HepG2 (cell line): ENCODE measurements around the gene VCL. TPM values are rescaled to one million over a fixed set of nuclear protein-coding genes. Genes with fewer than 3 reads are reported as not detected.

Experiments used
- ATAC-seq: fragments of 200-7000 bp; cut with Tn5 transposase; 3 replicates; pipeline ENCODE4 v1.9.1; 2020; ENCODE audit warnings: mild to moderate bottlenecking, moderate library complexity
- BruUV-seq: library from RNA; stranded (reverse); fragments of 400-500 nt; replicated peaks from 2 replicates; lab custom pipeline; 2021; lab: Mats Ljungman, UMichigan
- CTCF ChIA-PET: fragments of 300-600 bp; formaldehyde crosslinking; extraction: SDS; loops from one replicate; lab custom pipeline; 2021; ENCODE audit warnings: low total read pairs, inconsistent platforms, low intra/inter-chr PET ratio; lab: Yijun Ruan, JAX
- POLR2A ChIA-PET: fragments of 350-600 bp; sonication (Branson Sonifier 250); formaldehyde crosslinking; loops from one replicate; lab custom pipeline; 2020; ENCODE audit warnings: antibody characterized with exemption, inconsistent platforms; lab: Yijun Ruan, JAX
- DNase-seq: peaks from one replicate; pipeline ENCODE4 v3.0.0-alpha.2; 2015; ENCODE audit warnings: low spot score
- FAIRE-seq: peaks from 3 replicates; lab custom pipeline; 2011; peaks lifted over from hg19 to GRCh38; lab: Jason Lieb, UNC
- H2AFZ ChIP-seq: one replicate; pipeline ENCODE4 v1.6.1; 2011; ENCODE audit warnings: low read length, inconsistent platforms
- H3K27ac ChIP-seq: fragments of 300-600 bp; 3 replicates; pipeline ENCODE4 v1.8.0; 2011; ENCODE audit warnings: mixed run types, mild to moderate bottlenecking, mixed read lengths, low read length, inconsistent platforms; ENCODE audit not compliant: insufficient read depth; ENCODE audit errors: extremely low read length
- H3K27me3 ChIP-seq, 2 experiments: fragments of 200-600 bp in 1 of 2; 2 replicates in 1 of 2; 3 replicates in 1 of 2; pipeline versions ENCODE4 v1.6.0 to v1.8.0; 2011; ENCODE audit warnings: low read length in 2 of 2, mild to moderate bottlenecking in 2 of 2, moderate library complexity in 2 of 2, inconsistent platforms in 1 of 2; ENCODE audit not compliant: insufficient read depth in 2 of 2, control insufficient read depth in 1 of 2
- H3K36me3 ChIP-seq, 2 experiments: fragments of 200-600 bp in 1 of 2; replicated peaks in 1 of 2; 2 replicates in 1 of 2; 3 replicates in 1 of 2; pipeline versions ENCODE4 v1.5.1 to v1.8.0; 2011; ENCODE audit warnings: low read length in 2 of 2, inconsistent platforms in 1 of 2; ENCODE audit not compliant: insufficient read depth in 2 of 2, control insufficient read depth in 1 of 2
- H3K4me1 ChIP-seq: 2 replicates; pipeline ENCODE4 v1.5.1; 2012; ENCODE audit warnings: low read length, inconsistent platforms; ENCODE audit not compliant: insufficient read depth
- H3K4me2 ChIP-seq: 2 replicates; pipeline ENCODE4 v1.6.0; 2011; ENCODE audit warnings: low read depth, low read length, inconsistent platforms
- H3K4me3 ChIP-seq, 3 experiments: fragments of 200-600 bp in 1 of 3; sonication (generic), shearing (Covaris generic) in 1 of 3; replicated peaks in 1 of 3; 2 replicates each; pipeline ENCODE4 v1.5.1; 2011 to 2016; ENCODE audit warnings: low read length in 3 of 3, inconsistent platforms in 2 of 3, low read depth in 2 of 3, mild to moderate bottlenecking in 2 of 3, control low read depth in 1 of 3, mixed read lengths in 1 of 3; ENCODE audit not compliant: insufficient read depth in 1 of 3
- H3K79me2 ChIP-seq: one replicate; pipeline ENCODE4 v1.6.1; 2011; ENCODE audit warnings: low read length, inconsistent platforms; ENCODE audit not compliant: insufficient read depth
- H3K9ac ChIP-seq: 2 replicates; pipeline ENCODE4 v1.6.0; 2011; ENCODE audit warnings: mild to moderate bottlenecking, low read depth, low read length, inconsistent platforms; ENCODE audit not compliant: insufficient read depth
- H3K9me3 ChIP-seq: 2 replicates; pipeline ENCODE4 v1.5.1; 2012; ENCODE audit warnings: mild to moderate bottlenecking, low read length
- H4K20me1 ChIP-seq: 2 replicates; pipeline ENCODE4 v1.6.0; 2011; ENCODE audit warnings: inconsistent platforms, mild to moderate bottlenecking, low read length, moderate library complexity; ENCODE audit not compliant: insufficient read depth
- AGO2 ChIP-seq: fragments of 200-400 bp; formaldehyde crosslinking; optimal IDR thresholded peaks from 2 replicates; pipeline ENCODE3; 2017; ENCODE audit warnings: mild to moderate bottlenecking, low read depth, low read length, moderate library complexity
- HIVEP1 ChIP-seq: sonication (generic); formaldehyde crosslinking; IDR thresholded peaks from 2 replicates; pipeline ENCODE4 v1.4.0; 2020; ENCODE audit warnings: mild to moderate bottlenecking, missing genetic modification reagents
- PITX1 ChIP-seq: sonication (generic); formaldehyde crosslinking; IDR thresholded peaks from 2 replicates; pipeline ENCODE4 v1.5.1; 2020; ENCODE audit warnings: mild to moderate bottlenecking, missing genetic modification reagents
- RXRA ChIP-seq: sonication (generic); formaldehyde crosslinking; IDR thresholded peaks from 2 replicates; pipeline ENCODE4 v1.5.1; 2020; ENCODE audit warnings: missing genetic modification reagents
- SAFB2 ChIP-seq: sonication (generic); formaldehyde crosslinking; IDR thresholded peaks from 2 replicates; pipeline ENCODE4 v1.5.1; 2020; ENCODE audit warnings: missing genetic modification reagents, low read depth, mild to moderate bottlenecking, borderline replicate concordance
- SOX6 ChIP-seq, 2 experiments: fragments of 450-650 bp in 1 of 2; sonication (generic) in 1 of 2; formaldehyde crosslinking in 1 of 2; IDR thresholded peaks; 2 replicates each; pipeline versions ENCODE4 v1.4.0 to v1.6.1; 2017 to 2020; ENCODE audit warnings: antibody characterized with exemption in 1 of 2, mild to moderate bottlenecking in 1 of 2, missing genetic modification reagents in 1 of 2
- XRCC5 ChIP-seq: fragments of 200-400 bp; formaldehyde crosslinking; optimal IDR thresholded peaks from 2 replicates; pipeline ENCODE3; 2017; ENCODE audit warnings: mild to moderate bottlenecking, low read length
- ZEB1 ChIP-seq: IDR thresholded peaks from 2 replicates; pipeline ENCODE4 v1.6.1; 2012; ENCODE audit warnings: mild to moderate bottlenecking, low read depth, inconsistent platforms; ENCODE audit not compliant: insufficient replicate concordance
- ZFP41 ChIP-seq: sonication (generic); formaldehyde crosslinking; IDR thresholded peaks from 2 replicates; pipeline ENCODE4 v1.4.0; 2020; ENCODE audit warnings: mild to moderate bottlenecking, missing genetic modification reagents, borderline replicate concordance
- ZFX ChIP-seq: sonication (generic); formaldehyde crosslinking; IDR thresholded peaks from 2 replicates; pipeline ENCODE4 v1.4.0; 2020; ENCODE audit warnings: mild to moderate bottlenecking, low read depth, missing genetic modification reagents, moderate library complexity
- ZNF687 ChIP-seq: sonication (generic); formaldehyde crosslinking; IDR thresholded peaks from 2 replicates; pipeline ENCODE4 v1.5.1; 2020; ENCODE audit warnings: mild to moderate bottlenecking, missing genetic modification reagents, moderate library complexity
- ZNF691 ChIP-seq: sonication (generic); formaldehyde crosslinking; IDR thresholded peaks from 2 replicates; pipeline ENCODE4 v1.4.0; 2020; ENCODE audit warnings: missing genetic modification reagents, low read depth, mild to moderate bottlenecking, borderline replicate concordance
- ZNF883 ChIP-seq: sonication (generic); formaldehyde crosslinking; IDR thresholded peaks from 2 replicates; pipeline ENCODE4 v1.5.1; 2020; ENCODE audit warnings: mild to moderate bottlenecking, missing genetic modification reagents; ENCODE audit errors: not compliant biosample characterization
- ZZZ3 ChIP-seq: sonication (generic); formaldehyde crosslinking; IDR thresholded peaks from 2 replicates; pipeline ENCODE4 v1.4.0; 2020; ENCODE audit warnings: missing genetic modification reagents, mild to moderate bottlenecking, borderline replicate concordance
- WGBS: methylation state at CpG from one replicate; pipeline ENCODE4 v1.1.6; 2017; ENCODE audit warnings: low lambda C conversion rate; 5-methylcytosine and 5-hydroxymethylcytosine counted together
- in situ Hi-C: cut with HindIII; loops from 2 replicates; pipeline ENCODE4 v1.10.0; 2017; ENCODE audit warnings: low pct_unique_long_range_greater_than_20kb; ENCODE audit not compliant: extremely low pct_ligation_motif_present
- intact Hi-C: fragments of 100-400 bp; cut with micrococcal nuclease; formaldehyde crosslinking; loops from one replicate; pipeline ENCODE4 v1.10.0; 2022; ENCODE audit not compliant: unreplicated experiment
- polyA plus RNA-seq, 8 experiments: library from polyadenylated mRNA; depleted of rRNA in 3 of 8; stranded (reverse) in 7 of 8; unstranded in 1 of 8; fragments of >200 nt; fragmentation: Illumina TruSeq in 4 of 8; extraction: Trizol in 4 of 8; gene quantifications; 2 replicates each; pipeline versions ENCODE4 v1.2.1 to v1.2.3, GENCODE V29; 2011 to 2016; ENCODE audit warnings: low read depth in 4 of 8, missing spikeins in 1 of 8, mixed read lengths in 1 of 8; ENCODE audit not compliant: insufficient read depth in 1 of 8
- total RNA-seq, 5 experiments: library from RNA; depleted of rRNA; stranded (reverse); fragments of >200 nt; fragmentation: Illumina TruSeq; extraction: Trizol; gene quantifications; 2 replicates each; pipeline ENCODE4 v1.2.3, GENCODE V29; 2016; ENCODE audit warnings: low read depth in 1 of 5
- TF ChIP-seq, protein P1 (sequence below): sonication (generic); formaldehyde crosslinking; IDR thresholded peaks from 2 replicates; pipeline ENCODE4 v1.5.0; 2020; ENCODE audit warnings: mild to moderate bottlenecking, missing genetic modification reagents, moderate library complexity

The VCL gene
- total and polyA plus RNA-seq, 2 of the 13 experiments (the other 11 are each of a cell fraction or from before 2014, with no cell fraction given): 17.3 to 26.9 TPM

DNA sequence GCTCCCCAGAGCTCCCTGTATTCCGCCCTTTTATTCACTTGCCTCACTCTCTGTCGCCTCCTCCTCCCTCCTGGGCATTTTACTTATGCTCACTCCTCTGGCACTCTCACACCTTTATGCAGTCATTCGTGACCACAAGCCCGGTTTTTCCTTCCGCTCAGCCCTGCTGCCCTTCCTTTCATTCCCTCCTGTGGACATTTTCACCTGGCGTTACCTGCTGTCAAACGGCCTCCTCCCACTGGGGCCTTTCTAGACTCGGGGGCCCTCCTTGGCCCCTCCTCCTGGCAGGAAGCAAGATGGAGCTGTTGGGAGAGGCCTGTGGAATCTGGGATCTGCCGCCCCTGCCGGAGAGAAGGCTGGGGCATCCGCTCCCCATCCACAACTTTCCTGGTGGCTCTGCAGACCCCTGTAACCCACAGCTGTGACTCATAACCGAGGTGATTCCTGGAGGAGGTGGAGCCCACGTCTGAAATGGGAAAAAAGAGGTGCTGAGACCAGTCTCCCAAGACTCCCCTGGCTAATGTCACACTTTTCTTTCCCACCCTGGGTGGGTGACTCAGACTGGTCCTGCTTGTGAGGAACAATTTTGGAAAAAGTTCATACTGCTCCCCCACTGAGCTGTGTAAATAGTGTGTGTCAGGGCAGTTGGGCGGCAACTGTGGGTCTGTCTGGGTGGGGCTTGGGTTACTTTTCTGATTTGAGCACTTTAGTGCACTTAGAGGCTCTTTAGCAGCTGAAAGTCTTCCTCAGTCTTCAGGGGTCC lies 1.2 kb downstream of the VCL start:
- H3K4me2 ChIP-seq: peak overlapping the region; percentile 92
- ATAC-seq: peak; percentile 24
- no peaks in the 10 kb centered on the region for H3K9me3 ChIP-seq
- POLR2A ChIA-PET: interaction anchor here (0.6 to 1.5 kb wide), 4 partner anchors 14 to 159 kb away, joined by 3 to 6 read pairs (median 4); no protein-coding TSS in a partner anchor
- no peaks in the 10 kb centered on the region for H3K36me3 ChIP-seq
- peak overlapping the region; percentile 97 for H3K9ac ChIP-seq
- intact Hi-C loops (no loop called here), in situ Hi-C loops (no loop called here)
- no peaks in the 10 kb centered on the region; a peak in 1 of 5 replicates for H3K27me3 ChIP-seq
- 6% methylated on average over 12 of the region's 14 CpGs for WGBS
- H3K79me2 ChIP-seq: peaks cover 22% of the 10 kb centered on the region
- peak; percentile 8 for FAIRE-seq
- H4K20me1 ChIP-seq: no peaks in the 10 kb centered on the region; the same call in 1 of the 2 replicates
- peaks cover 37% of the 10 kb centered on the region for H3K4me1 ChIP-seq
- peak overlapping the region; percentile 90 to 95 (median 92) for H3K4me3 ChIP-seq
- peak overlapping the region; percentile 90 for H3K27ac ChIP-seq
- BruUV-seq: no TSS peak
- DNase-seq: peak; percentile 27
- CTCF ChIA-PET: interaction anchor here (1.1 kb wide), 1 partner anchor 42 kb away, joined by 3 read pairs; no protein-coding TSS in a partner anchor
- H2AFZ ChIP-seq: no peak overlapping the region
- TF ChIP-seq PITX1 (CRISPR knock-in tag) (peak; percentile 36; the same call in 1 of the 2 replicates), ZNF691 (CRISPR knock-in tag) (0 out of 2 replicates have a peak, but pooled peaks have one; percentile 43), ZZZ3 (0 out of 2 replicates have a peak, but pooled peaks have one; percentile 38), HIVEP1 (CRISPR knock-in tag) (no peak), SOX6 (IDR thresholded peaks at IDR 0.05) (no peak), SOX6 (CRISPR knock-in tag; IDR thresholded peaks at IDR 0.05) (0 out of 2 replicates have a peak, but pooled peaks have one; percentile 14), XRCC5 (peak; percentile 34), ZNF687 (peak; percentile 36), ZFX (CRISPR knock-in tag) (peak; percentile 47), RXRA (0 out of 2 replicates have a peak, but pooled peaks have one; percentile 21), ZFP41 (CRISPR knock-in tag) (no peak), AGO2 (no peak), ZNF883 (CRISPR knock-in tag) (peak; percentile 22), SAFB2 (no peak), ZEB1 (peak; percentile 48)
- TF ChIP-seq, protein P1, sequence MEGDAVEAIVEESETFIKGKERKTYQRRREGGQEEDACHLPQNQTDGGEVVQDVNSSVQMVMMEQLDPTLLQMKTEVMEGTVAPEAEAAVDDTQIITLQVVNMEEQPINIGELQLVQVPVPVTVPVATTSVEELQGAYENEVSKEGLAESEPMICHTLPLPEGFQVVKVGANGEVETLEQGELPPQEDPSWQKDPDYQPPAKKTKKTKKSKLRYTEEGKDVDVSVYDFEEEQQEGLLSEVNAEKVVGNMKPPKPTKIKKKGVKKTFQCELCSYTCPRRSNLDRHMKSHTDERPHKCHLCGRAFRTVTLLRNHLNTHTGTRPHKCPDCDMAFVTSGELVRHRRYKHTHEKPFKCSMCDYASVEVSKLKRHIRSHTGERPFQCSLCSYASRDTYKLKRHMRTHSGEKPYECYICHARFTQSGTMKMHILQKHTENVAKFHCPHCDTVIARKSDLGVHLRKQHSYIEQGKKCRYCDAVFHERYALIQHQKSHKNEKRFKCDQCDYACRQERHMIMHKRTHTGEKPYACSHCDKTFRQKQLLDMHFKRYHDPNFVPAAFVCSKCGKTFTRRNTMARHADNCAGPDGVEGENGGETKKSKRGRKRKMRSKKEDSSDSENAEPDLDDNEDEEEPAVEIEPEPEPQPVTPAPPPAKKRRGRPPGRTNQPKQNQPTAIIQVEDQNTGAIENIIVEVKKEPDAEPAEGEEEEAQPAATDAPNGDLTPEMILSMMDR (CRISPR knock-in tag): peak; percentile 46
